GM18907 (cell line): ENCODE results near the gene WFDC1.
"Not testable (repeated sequence)": the region's sequence is repeated elsewhere in the genome, so short reads cannot be mapped to it uniquely, and the experiment has no call there.

Source experiments
- ATAC-seq: cut with Tn5 transposase; IDR thresholded peaks from one replicate; pipeline ENCODE4 v1.9.1; 2021; ENCODE audit warnings: mild to moderate bottlenecking, moderate library complexity; ENCODE audit not compliant: unreplicated experiment

Gene WFDC1

DNA sequence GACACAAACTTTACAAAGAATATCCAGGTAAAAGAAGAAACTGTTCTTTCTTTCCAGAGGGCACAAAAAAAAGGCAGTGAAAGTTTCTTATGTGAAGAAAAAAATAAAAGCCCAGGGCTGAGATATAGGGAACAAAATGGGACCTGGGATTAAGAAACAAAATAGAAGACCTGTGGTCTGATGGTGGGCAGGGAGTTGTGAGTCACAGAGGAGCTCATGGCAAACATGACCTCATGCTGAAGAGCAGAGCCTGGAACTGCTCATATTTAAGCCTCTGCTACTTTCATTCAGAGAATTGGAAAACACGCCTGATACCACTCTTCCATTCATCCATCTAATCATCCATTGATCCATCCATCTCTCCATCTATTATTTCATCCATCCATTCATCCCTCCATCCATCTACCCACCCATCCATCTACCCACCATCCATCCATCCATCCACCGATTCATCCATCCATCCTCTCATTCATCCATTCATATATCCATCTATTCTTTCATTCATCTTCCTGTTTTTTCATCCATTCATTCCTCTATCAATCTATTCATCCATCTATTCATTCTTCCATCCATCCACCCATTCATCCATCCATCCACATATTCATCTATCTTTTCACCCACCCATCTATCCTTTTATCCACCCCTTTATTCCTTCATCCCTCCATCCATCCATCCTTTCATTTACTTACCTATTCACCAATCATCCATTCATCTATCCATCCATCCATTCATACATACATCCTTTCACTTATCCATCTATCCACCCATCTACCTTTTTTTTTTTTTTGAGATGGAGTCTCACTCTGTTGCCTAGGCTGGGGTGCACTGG lies 30.0 kb downstream of the WFDC1 start:
- ATAC-seq = no peak

GRCh38 chr16:84326545-84326944 lies 31.9 kb downstream of the WFDC1 start:
- ATAC-seq = no peak

- no peak for ATAC-seq
Measured at GRCh38 chr16:84327926-84328505, 33.3 kb downstream of the WFDC1 start.

DNA sequence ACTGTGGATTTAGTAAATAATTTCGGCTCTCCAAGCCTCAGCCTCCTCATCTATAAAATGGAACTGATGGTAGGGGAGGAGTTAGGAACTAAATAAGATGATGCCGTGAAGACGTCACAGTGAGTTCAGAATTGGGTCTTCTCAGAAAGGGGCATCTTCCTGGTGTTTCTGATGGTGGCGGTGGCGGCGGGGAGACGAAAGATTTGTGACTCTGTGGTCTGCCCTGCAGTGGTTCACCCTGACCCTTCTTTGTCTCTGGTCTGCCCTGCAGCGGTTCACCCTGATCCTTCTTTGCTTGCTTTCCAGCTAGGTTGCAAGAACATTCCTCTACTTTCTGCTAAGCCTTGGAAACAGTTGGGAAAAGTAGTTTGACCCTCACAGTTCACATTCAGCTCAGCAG lies 34.3 kb downstream of the WFDC1 start:
- no peak for ATAC-seq

DNA sequence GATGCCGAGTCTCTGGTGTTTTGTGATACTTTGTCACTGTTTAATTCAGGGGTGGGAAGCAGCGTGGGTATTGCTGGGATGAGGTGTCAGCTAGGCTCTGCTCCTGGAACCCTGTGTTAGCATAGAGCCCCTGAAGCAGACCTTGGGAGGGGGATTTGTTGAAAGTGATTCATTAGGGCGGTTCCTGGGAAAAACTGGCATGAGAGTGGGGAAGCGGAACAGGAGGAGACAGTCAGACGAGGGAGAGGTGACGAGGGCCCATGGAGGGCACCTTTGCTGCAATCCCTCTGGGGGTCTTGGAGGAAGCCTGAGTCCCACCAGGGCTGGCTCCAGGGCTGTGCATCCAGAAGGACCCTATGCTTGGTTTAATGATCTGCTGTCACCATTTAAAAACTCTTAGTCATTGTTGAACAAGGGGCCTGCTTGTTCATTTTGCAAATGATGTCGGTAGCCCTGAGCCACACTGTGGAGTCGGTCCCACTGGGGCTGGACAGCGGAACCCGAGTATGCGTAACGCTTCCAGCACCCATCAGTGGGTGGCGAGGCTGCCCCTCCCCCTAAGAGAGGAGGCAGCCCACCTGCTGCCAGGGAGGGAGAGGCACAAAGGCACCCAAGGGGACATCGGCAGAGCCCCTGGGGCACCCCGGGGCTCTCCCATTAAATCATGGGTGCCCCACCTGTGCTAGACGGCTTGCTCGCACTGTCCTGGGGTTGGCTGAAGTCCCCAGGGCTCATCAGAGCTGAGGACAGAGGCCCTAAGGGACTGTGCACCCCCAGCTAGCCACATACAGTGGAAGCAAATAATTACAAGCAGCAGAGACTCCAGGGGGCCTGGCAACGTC lies 35.4 kb downstream of the WFDC1 start:
- no peak for ATAC-seq

- ATAC-seq = no peak
Measured at GRCh38 chr16:84330685-84331050, 36.0 kb downstream of the WFDC1 start.

- ATAC-seq = no peak
Measured at GRCh38 chr16:84331998-84332780, 37.5 kb downstream of the WFDC1 start.

- no peak for ATAC-seq
Measured at GRCh38 chr16:84332975-84333684, 38.5 kb downstream of the WFDC1 start.

- no peak for ATAC-seq
Measured at GRCh38 chr16:84334058-84334457, 39.4 kb downstream of the WFDC1 start.

DNA sequence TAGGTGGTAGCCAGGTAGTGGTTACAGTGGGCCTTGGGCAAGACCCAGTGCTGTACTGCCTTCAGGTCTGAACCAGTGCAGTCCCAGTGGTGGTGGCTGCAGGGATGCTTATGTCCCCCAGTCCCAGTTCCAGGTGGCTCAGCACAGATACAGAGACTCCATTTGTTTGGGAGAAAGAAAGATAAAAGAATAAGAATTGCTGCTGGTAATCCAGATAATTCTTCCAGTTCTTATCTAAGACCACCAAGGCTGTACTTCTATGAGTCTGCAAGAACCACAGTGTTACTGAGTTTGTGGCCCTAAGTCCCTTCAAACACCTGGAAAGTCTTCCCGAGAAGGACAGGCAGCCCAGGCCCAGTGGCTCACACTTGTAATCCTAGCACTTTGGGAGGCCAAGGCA lies 39.8 kb downstream of the WFDC1 start:
- ATAC-seq = no peak

GRCh38 chr16:84337236-84337635 lies 42.6 kb downstream of the WFDC1 start:
- ATAC-seq = not testable (repeated sequence)

DNA sequence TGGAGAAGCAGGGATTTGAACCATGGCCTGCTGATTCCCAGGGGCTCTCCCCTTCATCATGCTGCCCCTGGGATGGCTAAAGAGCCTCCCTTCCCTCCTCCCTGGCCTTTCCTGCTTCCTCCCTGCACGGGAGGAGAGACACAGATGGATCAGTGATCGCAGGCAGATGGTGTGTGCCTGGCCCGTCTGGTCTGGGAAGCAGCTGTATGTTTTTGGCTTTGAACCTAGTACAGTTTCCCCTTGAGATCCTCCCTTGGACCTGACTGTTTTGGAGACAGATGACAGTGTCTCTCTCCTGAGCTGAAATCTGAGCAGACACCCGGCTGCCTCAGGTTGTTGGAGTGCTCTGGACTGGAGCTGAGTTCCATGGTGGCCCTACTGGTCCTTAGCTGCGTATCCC lies 44.6 kb downstream of the WFDC1 start:
- no peak for ATAC-seq

DNA sequence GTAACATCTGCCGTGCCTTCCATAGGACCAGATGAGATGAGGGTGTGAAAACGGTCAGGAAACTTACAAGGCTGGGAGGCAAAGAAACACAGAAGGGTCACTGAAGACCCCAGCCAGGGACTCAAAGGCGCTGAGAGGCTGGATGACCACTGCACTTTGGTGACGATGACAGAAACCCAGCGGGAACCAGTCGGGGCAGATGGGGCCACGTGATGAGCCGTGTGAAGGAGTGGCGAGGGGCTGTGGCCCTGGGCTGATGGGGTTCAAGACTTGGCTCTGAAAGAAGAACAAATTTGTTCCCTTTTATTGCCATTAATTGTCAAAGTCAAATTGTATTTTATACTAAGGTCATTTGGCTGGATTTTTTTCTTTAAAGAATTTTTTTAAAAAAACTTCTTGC lies 45.1 kb downstream of the WFDC1 start:
- no peak for ATAC-seq

DNA sequence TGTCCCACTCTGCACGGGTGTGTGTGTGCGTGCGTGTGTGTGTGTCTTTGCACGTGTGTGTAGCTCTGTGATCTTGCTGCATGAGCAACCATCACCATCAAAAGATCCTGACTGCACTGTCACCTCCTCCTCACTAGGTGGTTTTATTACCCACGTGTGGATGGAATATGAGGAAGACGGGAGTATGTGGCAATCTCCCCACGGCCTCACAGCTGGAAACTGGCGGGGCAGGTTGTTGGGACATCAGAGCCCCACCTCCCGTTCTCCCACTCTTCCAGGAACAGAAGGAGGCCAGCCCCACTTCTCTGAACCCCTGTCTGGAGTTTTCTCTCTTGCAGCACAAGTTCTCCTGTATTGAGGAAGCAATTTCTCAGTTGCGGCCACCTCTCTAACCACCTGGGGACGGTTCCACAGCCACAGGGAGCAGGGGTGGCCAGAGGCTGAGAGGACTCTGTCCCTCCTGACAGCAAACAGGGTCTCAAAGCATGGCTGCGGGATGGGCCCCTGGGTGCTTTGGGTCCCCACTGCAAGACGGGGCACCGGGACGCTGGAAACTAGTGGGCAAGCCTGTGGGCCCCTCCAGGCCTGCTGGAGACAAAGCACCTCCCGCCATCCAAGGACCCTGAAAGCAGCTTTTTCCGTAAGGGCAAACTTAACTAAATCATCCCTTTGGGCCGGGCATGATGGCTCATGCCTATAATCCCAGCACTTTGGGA lies 45.8 kb downstream of the WFDC1 start:
- ATAC-seq = no peak

DNA sequence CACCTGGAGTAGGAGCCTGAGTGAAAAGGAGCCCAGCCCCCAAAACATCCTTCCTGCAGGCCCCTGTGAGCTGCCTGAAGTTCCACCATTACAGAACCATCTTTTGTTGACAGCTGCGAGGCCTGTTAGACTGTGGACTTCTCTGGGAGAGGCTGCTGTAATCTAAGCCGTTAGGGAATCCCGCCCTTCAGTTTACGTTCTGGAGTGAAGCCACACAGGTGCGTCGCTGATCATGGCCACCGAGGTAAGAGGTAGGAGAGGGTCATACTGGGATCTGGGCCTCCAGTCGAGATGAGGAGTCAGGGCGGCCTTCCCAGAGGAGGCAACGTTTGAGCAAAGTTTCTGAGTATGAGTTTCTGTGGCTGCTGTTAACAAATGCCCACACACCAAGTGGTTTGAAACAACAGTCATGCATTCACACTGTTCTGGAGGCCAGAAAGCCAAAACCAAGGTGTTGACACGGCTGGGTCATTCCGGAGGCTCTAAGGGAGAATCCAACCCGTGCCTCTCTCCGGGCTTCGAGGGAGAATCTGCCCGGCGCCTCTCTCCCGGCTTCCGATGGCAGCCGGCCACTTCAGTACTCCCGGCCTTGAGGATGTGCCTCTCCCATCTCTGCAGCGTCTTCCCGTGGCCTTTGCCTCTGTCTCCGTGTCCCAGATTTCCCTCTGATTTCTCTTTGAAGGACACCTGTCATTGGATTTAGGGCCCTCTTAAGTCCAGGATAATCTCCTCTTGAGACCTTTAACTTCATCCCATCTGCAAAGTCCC lies 47.0 kb downstream of the WFDC1 start:
- no peak for ATAC-seq

GRCh38 chr16:84343800-84344199 lies 49.1 kb downstream of the WFDC1 start:
- ATAC-seq = not testable (repeated sequence)

DNA sequence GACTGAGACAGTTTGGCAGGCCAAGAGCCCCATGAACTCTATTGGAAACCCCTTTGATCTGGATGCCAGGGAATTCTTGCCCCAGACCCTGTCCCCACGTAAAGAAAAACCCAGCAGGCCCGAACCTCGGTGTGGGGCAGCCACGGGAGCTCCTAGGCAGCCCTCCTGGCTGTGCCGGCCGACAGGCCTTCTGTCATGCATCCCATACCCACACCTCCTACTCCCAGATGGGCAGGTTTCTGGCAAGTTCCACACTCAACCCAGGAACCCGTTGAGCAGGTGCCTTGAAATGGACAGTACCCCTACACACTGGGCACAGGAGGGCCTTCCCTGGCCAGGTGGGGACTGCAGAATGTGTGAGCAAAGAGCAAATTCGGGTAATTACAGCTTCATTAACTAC lies 50.1 kb downstream of the WFDC1 start:
- ATAC-seq = no peak

GRCh38 chr16:84347161-84347560 lies 52.5 kb downstream of the WFDC1 start:
- no peak for ATAC-seq

- no peak for ATAC-seq
Measured at GRCh38 chr16:84348386-84348888, 53.8 kb downstream of the WFDC1 start.
